Esophagus muscularis mucosa (tissue), 4 donors: ENCODE measurements around the gene PLPPR3.

ENCODE experiments used
- CTCF ChIP-seq, 3 experiments: fragments of 200-600 bp in 2 of 3; fragments of 450-650 bp in 1 of 3; sonication (generic) in 2 of 3; IDR thresholded peaks; one replicate each; pipeline ENCODE4 v1.5.1; 2017 to 2019; ENCODE audit warnings: antibody characterized with exemption in 3 of 3, mild to moderate bottlenecking in 2 of 3, moderate library complexity in 1 of 3
- EP300 ChIP-seq: sonication (generic); formaldehyde crosslinking; IDR thresholded peaks from one replicate; pipeline ENCODE4 v1.6.1; 2017; ENCODE audit warnings: antibody characterized with exemption
- POLR2A ChIP-seq: fragments of 450-650 bp; IDR thresholded peaks from one replicate; pipeline ENCODE4 v1.6.1; 2017; ENCODE audit warnings: antibody characterized with exemption, moderate library complexity, mild to moderate bottlenecking, low read depth

GRCh38 chr19:845707-846521 lies 24.2 kb upstream of the PLPPR3 start:
- no peak for TF ChIP-seq CTCF (IDR thresholded peaks at IDR 0.05)
- TF ChIP-seq POLR2A, result no peak
- no peak for TF ChIP-seq EP300
